OCI-LY3 (cell line): ENCODE measurements around the gene TRIM47.

Experiments used
- CTCF ChIP-seq: fragments of 200-600, 300-600 bp; sonication (generic); IDR thresholded peaks from 2 replicates; pipeline ENCODE4 v1.5.1; 2014; ENCODE audit warnings: antibody characterized with exemption, low read length, low read depth
- EZH2phosphoT487 ChIP-seq: fragments of 200-600 bp; shearing (Covaris generic); IDR thresholded peaks from 2 replicates; pipeline ENCODE4 v1.6.1; 2018; ENCODE audit warnings: antibody characterized with exemption, mixed run types, low read depth

GRCh38 chr17:75892556-75893224 lies 14.3 kb upstream of the TRIM47 start:
- TF ChIP-seq CTCF, result no peak
- TF ChIP-seq EZH2phosphoT487, result no peak
